ENCODE measurements around the gene YAP1. TPM values are rescaled to one million over a fixed set of nuclear protein-coding genes. Genes with fewer than 3 reads are reported as not detected.

The YAP1 gene
- total RNA-seq, 4 donors from 2014 or later: 130 to 203 (median 200) TPM

DNA sequence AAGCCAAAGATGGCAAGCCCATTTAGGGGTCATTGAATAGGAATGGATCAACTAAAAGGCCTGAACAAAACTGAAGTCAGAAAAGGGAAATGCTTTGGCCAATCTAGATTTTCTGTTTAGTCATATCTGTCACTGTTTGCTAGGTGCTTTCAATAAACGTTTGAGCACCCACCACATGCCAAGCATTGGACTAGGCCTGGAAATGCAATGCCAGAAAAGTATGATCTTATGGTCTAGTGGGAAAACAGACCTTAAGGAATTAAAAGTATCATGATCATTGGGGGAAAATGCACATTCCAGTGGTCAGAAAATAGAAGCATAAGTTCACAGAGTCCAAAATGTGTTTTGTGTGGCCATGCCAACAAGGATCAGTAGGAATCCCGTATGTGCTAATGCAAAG lies 130.3 kb downstream of the YAP1 start:
- Histone ChIP-seq H3K4me3 (no peak overlapping the region), H3K9me3 (no peaks in the 10 kb centered on the region), H3K4me1 (peaks cover 0 to 14% (median 2%) of the 10 kb centered on the region in 4 donors), H3K27me3 (no peaks in the 10 kb centered on the region), H3K27ac (no peak overlapping the region), H3K36me3 (no peaks in the 10 kb centered on the region)
- DNase-seq (ENCODE audit: low spot score in 2 of 2): no peak
- WGBS, 2 donors: 50 to 65% methylated on average over 2 of the region's 2 CpGs
- no peak for TF ChIP-seq EP300 (IDR thresholded peaks at IDR 0.05)
- TF ChIP-seq POLR2A (IDR thresholded peaks at IDR 0.05): no peak
- TF ChIP-seq, protein P1, sequence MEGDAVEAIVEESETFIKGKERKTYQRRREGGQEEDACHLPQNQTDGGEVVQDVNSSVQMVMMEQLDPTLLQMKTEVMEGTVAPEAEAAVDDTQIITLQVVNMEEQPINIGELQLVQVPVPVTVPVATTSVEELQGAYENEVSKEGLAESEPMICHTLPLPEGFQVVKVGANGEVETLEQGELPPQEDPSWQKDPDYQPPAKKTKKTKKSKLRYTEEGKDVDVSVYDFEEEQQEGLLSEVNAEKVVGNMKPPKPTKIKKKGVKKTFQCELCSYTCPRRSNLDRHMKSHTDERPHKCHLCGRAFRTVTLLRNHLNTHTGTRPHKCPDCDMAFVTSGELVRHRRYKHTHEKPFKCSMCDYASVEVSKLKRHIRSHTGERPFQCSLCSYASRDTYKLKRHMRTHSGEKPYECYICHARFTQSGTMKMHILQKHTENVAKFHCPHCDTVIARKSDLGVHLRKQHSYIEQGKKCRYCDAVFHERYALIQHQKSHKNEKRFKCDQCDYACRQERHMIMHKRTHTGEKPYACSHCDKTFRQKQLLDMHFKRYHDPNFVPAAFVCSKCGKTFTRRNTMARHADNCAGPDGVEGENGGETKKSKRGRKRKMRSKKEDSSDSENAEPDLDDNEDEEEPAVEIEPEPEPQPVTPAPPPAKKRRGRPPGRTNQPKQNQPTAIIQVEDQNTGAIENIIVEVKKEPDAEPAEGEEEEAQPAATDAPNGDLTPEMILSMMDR (IDR thresholded peaks at IDR 0.05): no peak

DNA sequence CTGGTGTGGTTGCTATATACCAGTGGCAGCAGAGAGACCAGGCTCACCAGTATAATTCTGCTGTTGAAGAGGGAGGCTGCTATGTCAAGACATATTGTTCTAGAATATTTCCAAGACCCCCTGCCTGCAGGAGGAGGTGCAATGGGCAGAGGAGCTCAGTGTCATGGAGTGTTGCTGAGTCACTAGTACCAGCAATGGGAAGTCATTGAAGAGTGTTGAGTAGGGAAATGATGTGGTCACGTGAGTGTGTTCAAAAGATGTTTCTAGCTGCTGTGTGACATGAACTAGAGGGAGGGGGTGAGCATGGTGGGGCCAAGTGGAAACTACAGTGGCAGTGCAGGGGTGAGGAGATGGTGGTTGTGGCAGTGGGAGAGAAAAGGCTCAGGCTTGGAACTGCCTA lies 130.8 kb downstream of the YAP1 start:
- H3K27me3 ChIP-seq: no peaks in the 10 kb centered on the region
- DNase-seq (ENCODE audit: low spot score in 2 of 2): no peak
- WGBS, 2 donors: 61% methylated on average over 1 of the region's 1 CpG
- no peak overlapping the region for H3K27ac ChIP-seq
- TF ChIP-seq POLR2A (IDR thresholded peaks at IDR 0.05): no peak
- TF ChIP-seq, protein P1 (IDR thresholded peaks at IDR 0.05): no peak
- no peak for TF ChIP-seq EP300 (IDR thresholded peaks at IDR 0.05)
- no peaks in the 10 kb centered on the region for H3K9me3 ChIP-seq
- H3K4me3 ChIP-seq: no peak overlapping the region
- peaks cover 0 to 14% (median 2%) of the 10 kb centered on the region in 4 donors for H3K4me1 ChIP-seq
- H3K36me3 ChIP-seq: no peaks in the 10 kb centered on the region

DNA sequence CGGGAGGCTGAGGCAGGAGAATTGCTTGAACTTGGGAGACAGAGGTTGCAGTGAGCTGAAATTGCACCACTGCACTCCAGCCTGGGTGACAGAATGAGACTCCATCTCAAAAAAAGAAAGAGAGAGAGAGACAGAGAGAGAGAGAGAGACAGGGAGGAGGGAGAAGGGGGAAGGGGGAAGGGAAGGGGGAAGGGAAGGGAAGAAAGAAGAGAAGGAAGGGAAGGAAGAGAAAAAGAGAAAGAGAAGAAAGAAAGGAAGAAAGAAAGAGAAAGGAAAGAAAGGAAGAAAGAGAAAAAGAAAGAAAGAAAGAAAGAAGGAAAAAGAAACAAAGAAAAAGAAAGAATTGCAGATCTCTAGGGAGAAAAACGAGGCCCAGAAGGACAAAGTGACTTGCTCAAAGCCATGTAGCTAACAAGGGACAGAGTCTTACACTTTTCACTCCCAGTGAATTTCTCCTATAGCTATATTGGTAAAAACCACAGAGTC lies 133.2 kb downstream of the YAP1 start:
- Histone ChIP-seq H3K27me3 (no peaks in the 10 kb centered on the region), H3K4me1 (peaks cover 0 to 4% (median 0%) of the 10 kb centered on the region in 4 donors), H3K9me3 (no peaks in the 10 kb centered on the region), H3K27ac (no peak overlapping the region), H3K4me3 (no peak overlapping the region), H3K36me3 (no peaks in the 10 kb centered on the region)
- no peak for TF ChIP-seq POLR2A (IDR thresholded peaks at IDR 0.05)
- TF ChIP-seq, protein P1 (IDR thresholded peaks at IDR 0.05): no peak
- no peak for TF ChIP-seq EP300 (IDR thresholded peaks at IDR 0.05)
- WGBS, 2 donors: 79 to 81% methylated on average over 2 of the region's 2 CpGs
- DNase-seq (ENCODE audit: low spot score in 2 of 2): no peak

DNA sequence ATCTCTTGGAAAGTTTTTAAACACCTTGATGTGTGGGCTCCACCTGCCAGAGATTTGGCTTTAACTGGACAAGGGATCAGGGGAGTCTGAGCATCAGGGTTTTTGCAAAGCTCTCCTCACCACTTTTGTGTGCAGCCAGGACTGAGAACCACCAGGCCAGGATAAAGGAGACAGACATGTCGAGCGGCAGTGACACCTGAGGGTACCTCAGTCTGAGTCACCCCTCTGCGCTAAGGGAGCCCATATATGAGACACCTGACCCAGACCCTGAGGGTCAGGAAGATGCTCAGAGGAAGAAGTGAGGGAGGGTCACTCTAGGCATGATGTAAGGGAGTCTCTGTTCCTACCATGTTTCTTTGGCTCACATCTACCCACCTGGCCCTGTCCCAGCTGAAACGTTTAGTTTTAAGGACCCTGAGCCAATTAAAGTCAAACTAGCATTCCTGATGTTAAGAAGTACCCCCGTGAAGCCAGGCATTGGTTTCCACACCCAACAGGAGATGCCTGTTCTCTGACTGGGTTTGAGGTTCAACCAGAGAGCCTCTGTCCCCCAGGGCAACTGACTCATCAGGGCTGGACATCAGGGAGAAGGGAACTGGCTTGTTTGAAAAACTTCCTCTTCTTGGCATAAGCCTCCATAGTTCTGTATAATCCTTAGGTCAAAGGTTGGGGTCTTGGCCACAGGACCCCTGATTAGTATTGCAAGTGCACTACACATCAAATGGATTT lies 134.6 kb downstream of the YAP1 start:
- no peak for TF ChIP-seq EP300 (IDR thresholded peaks at IDR 0.05)
- TF ChIP-seq, protein P1 (IDR thresholded peaks at IDR 0.05): no peak
- TF ChIP-seq POLR2A (IDR thresholded peaks at IDR 0.05): no peak
- no peak for DNase-seq (ENCODE audit: low spot score in 2 of 2)
- Histone ChIP-seq H3K27ac (no peak overlapping the region), H3K36me3 (no peaks in the 10 kb centered on the region), H3K9me3 (no peaks in the 10 kb centered on the region), H3K4me3 (no peak overlapping the region), H3K27me3 (no peaks in the 10 kb centered on the region), H3K4me1 (peaks cover 0 to 4% (median 0%) of the 10 kb centered on the region in 4 donors)
- WGBS, 2 donors: 60 to 62% methylated on average over 5 of the region's 5 CpGs

DNA sequence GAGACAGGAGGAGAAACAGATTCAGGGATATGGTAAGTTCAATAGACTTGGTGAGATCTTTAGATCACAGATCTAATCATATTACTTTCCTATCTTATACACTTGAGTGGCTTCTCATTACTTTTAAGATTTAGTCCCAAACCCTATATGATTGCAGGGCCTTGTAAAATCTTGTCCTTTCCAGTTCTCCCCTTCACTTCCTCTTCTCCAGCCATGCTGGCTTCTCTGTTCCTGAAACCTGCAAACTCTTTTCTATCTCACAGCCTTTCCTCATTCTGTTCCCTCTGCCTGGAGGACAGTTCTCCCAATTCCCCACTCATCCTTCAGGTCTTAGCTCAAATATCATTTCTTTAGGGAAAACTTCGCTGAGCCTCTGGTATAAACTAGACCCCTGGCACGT lies 141.2 kb downstream of the YAP1 start:
- TF ChIP-seq POLR2A (IDR thresholded peaks at IDR 0.05) (no peak), EP300 (IDR thresholded peaks at IDR 0.05) (no peak)
- TF ChIP-seq, protein P1 (IDR thresholded peaks at IDR 0.05): no peak
- DNase-seq (ENCODE audit: low spot score in 2 of 2): no peak
- Histone ChIP-seq H3K27me3 (no peaks in the 10 kb centered on the region), H3K4me3 (no peak overlapping the region), H3K9me3 (no peaks in the 10 kb centered on the region), H3K27ac (peak overlapping the region in 2 of 4 donors; percentile 76 to 77), H3K36me3 (no peaks in the 10 kb centered on the region), H3K4me1 (peaks cover 0 to 21% (median 7%) of the 10 kb centered on the region in 4 donors)
- 88 to 93% methylated on average over 2 of the region's 2 CpGs for WGBS, 2 donors
